HEK293T (cell line): ENCODE measurements around the gene BBS7.

Source experiments
- ARNT ChIP-seq: fragments of 450-650 bp; IDR thresholded peaks from 2 replicates; pipeline ENCODE4 v1.6.1; 2017; ENCODE audit warnings: mild to moderate bottlenecking
- CTBP1 ChIP-seq: fragments of 450-650 bp; IDR thresholded peaks from 2 replicates; pipeline ENCODE4 v1.6.1; 2016; ENCODE audit warnings: borderline replicate concordance

GRCh38 chr4:121861426-121861825 lies 8.8 kb downstream of the BBS7 start:
- TF ChIP-seq CTBP1 (no peak), ARNT (no peak)
